Measurements from ENCODE around the gene SORCS2.

Gene SORCS2

DNA sequence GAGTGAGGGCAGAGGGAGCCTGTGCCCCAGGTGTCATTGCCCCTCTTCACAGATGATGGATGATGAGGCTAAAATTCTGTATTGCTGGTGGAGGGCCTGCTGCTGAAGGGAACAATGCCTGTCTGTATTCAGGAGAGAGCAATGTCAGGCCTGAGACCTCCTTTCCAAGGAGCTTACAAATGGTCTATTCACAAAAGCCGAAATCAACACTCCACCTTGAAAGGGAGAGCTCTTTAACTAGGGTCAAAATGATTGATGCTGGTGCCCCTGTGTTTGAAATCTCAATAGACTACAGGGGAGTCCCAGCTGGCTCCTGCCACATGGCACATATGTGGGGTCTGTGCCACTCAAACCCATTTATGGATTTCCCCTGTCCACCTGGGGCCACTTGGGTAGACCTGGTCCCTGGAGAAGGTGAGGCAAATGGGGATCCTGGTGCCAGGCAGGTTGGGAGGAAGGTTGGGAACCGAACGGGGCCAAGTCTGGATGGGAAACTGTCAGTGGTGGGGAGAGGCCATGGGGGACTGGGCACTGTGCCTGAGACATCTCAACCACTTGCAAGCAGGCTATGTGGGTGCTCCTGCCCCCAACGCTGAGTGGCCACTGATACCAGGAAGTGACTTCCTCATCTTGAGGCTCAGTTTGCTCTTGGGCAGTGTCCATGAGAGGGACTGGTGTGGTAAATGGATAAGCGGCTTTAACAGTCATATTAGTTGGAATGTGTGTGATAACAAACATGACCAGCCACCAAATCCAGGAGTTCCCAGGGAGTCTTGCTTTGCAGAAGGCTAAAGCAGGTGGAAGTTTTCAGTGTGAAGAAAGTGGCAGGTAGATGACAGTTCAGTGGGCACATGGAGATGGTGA, 466.2 kb downstream of the SORCS2 start:
- ChIA-PET CTCF (no interaction called here), POLR2A (no interaction called here)
- H3K27ac ChIP-seq (ENCODE audit: extremely low read depth, low read depth, low read length): no peak overlapping the region
- H3K4me3 ChIP-seq (ENCODE audit: low read depth, low read length): no peak overlapping the region
- H3K9me3 ChIP-seq (ENCODE audit: control insufficient read depth, insufficient read depth, low read depth, low read length): no peaks in the 10 kb centered on the region
- no peaks in the 10 kb centered on the region for H3K36me3 ChIP-seq (ENCODE audit: control insufficient read depth in 2 of 2, insufficient read depth in 1 of 2, low read length in 2 of 2)
- no peaks in the 10 kb centered on the region for H3K4me1 ChIP-seq (ENCODE audit: control insufficient read depth, insufficient read depth, low read length)
- TF ChIP-seq ZSCAN30 (tag by site-specific recombination; IDR thresholded peaks at IDR 0.05) (no peak), ZNF776 (tag by site-specific recombination; IDR thresholded peaks at IDR 0.05; ENCODE audit: borderline replicate concordance) (no peak), KLF1 (tag by site-specific recombination; IDR thresholded peaks at IDR 0.05) (no peak), ZNF473 (tag by site-specific recombination; IDR thresholded peaks at IDR 0.05) (no peak), ZBTB1 (tag by site-specific recombination; IDR thresholded peaks at IDR 0.05) (no peak), ZNF398 (tag by site-specific recombination; IDR thresholded peaks at IDR 0.05) (no peak), ZNF211 (tag by site-specific recombination; IDR thresholded peaks at IDR 0.05; ENCODE audit: low read depth) (no peak), ZBTB7A (tag by site-specific recombination; IDR thresholded peaks at IDR 0.05; ENCODE audit: low read depth) (no peak), ZNF660 (tag by site-specific recombination; IDR thresholded peaks at IDR 0.05) (no peak), SCRT2 (tag by site-specific recombination; IDR thresholded peaks at IDR 0.05) (no peak), ZNF202 (tag by site-specific recombination; IDR thresholded peaks at IDR 0.05; ENCODE audit: borderline replicate concordance) (no peak), ZBTB48 (tag by site-specific recombination; IDR thresholded peaks at IDR 0.05) (no peak), ZNF155 (tag by site-specific recombination; IDR thresholded peaks at IDR 0.05) (no peak), MEIS1 (CRISPR knock-in tag; IDR thresholded peaks at IDR 0.05; ENCODE audit: borderline replicate concordance) (no peak), ZNF174 (tag by site-specific recombination; IDR thresholded peaks at IDR 0.05) (no peak), ZFP69B (tag by site-specific recombination; IDR thresholded peaks at IDR 0.05) (no peak), ZSCAN18 (tag by site-specific recombination; IDR thresholded peaks at IDR 0.05) (no peak)
- TF ChIP-seq, protein P1, sequence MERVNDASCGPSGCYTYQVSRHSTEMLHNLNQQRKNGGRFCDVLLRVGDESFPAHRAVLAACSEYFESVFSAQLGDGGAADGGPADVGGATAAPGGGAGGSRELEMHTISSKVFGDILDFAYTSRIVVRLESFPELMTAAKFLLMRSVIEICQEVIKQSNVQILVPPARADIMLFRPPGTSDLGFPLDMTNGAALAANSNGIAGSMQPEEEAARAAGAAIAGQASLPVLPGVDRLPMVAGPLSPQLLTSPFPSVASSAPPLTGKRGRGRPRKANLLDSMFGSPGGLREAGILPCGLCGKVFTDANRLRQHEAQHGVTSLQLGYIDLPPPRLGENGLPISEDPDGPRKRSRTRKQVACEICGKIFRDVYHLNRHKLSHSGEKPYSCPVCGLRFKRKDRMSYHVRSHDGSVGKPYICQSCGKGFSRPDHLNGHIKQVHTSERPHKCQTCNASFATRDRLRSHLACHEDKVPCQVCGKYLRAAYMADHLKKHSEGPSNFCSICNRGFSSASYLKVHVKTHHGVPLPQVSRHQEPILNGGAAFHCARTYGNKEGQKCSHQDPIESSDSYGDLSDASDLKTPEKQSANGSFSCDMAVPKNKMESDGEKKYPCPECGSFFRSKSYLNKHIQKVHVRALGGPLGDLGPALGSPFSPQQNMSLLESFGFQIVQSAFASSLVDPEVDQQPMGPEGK (tag by site-specific recombination; IDR thresholded peaks at IDR 0.05): no peak
- TF ChIP-seq, protein P2, sequence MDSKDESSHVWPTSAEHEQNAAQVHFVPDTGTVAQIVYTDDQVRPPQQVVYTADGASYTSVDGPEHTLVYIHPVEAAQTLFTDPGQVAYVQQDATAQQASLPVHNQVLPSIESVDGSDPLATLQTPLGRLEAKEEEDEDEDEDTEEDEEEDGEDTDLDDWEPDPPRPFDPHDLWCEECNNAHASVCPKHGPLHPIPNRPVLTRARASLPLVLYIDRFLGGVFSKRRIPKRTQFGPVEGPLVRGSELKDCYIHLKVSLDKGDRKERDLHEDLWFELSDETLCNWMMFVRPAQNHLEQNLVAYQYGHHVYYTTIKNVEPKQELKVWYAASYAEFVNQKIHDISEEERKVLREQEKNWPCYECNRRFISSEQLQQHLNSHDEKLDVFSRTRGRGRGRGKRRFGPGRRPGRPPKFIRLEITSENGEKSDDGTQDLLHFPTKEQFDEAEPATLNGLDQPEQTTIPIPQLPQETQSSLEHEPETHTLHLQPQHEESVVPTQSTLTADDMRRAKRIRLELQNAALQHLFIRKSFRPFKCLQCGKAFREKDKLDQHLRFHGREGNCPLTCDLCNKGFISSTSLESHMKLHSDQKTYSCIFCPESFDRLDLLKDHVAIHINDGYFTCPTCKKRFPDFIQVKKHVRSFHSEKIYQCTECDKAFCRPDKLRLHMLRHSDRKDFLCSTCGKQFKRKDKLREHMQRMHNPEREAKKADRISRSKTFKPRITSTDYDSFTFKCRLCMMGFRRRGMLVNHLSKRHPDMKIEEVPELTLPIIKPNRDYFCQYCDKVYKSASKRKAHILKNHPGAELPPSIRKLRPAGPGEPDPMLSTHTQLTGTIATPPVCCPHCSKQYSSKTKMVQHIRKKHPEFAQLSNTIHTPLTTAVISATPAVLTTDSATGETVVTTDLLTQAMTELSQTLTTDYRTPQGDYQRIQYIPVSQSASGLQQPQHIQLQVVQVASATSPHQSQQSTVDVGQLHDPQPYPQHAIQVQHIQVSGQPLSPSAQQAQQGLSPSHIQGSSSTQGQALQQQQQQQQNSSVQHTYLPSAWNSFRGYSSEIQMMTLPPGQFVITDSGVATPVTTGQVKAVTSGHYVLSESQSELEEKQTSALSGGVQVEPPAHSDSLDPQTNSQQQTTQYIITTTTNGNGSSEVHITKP (tag by site-specific recombination; IDR thresholded peaks at IDR 0.05): no peak

Measured in HEK293 (cell line).